AG20443 (cell line): ENCODE data around the gene PGM1.

Source experiments
- DNase-seq: peaks from one replicate; pipeline ENCODE4 v3.0.0; 2012; ENCODE audit warnings: low spot score, mixed read lengths

PGM1 gene

DNA sequence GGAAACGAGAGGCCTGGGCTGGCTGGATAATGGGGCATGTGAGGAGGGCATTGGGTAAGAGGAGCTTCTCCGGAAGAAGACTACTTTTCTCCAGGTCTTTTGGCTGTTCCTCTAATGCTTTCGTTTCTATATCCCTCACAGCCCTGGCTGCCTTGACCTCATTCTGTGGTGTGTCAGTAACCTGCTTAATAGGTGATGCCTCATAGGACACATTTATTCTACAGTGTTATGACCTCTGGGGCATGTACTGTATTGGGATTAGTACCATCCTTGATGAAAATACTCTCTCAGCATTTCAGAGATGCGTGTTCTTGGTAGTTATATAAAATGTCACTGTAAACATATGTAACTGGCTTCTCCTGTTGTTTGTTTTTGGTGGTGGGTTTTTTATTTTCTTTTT is 40.1 kb downstream of the PGM1 start:
- no peak for DNase-seq

DNA sequence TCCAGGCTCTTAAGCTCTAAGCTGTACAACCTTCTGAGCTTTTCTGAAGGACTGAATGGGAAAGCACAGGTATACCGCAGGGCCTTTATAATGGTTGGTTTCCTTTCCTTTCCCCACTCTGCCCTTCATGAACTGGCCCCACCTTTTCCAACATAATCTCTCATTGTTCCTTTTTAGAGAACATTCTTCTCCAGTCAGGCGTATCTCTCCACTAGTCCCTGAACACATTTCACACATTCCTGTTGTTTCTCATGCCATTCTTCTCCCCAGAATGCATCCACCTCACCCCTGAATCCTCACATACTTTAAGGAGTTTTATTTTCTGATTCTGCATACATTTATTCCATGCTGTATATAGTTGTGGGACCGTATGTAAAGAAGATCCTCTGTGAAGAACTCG is 41.3 kb downstream of the PGM1 start:
- no peak for DNase-seq

DNA sequence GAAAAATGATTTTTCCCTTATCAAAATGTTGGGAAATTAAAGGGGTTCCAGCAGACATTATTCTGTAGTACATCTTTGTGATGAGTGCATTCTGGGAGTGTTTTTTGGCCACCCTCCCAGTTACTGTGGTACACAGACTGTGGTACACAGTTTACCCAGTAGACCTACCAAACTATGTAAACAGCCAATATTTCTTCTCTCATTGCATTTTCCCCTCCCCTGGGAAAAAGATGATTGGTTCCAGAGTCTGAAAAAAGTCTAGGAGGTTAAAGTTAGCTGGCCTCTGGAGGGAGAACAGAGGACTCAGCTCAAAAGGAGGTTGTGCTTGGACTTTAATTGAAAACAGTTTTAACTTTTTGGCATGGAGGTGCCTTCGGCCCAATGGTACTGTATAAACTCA is 42.5 kb downstream of the PGM1 start:
- peak; percentile 34 for DNase-seq

DNA sequence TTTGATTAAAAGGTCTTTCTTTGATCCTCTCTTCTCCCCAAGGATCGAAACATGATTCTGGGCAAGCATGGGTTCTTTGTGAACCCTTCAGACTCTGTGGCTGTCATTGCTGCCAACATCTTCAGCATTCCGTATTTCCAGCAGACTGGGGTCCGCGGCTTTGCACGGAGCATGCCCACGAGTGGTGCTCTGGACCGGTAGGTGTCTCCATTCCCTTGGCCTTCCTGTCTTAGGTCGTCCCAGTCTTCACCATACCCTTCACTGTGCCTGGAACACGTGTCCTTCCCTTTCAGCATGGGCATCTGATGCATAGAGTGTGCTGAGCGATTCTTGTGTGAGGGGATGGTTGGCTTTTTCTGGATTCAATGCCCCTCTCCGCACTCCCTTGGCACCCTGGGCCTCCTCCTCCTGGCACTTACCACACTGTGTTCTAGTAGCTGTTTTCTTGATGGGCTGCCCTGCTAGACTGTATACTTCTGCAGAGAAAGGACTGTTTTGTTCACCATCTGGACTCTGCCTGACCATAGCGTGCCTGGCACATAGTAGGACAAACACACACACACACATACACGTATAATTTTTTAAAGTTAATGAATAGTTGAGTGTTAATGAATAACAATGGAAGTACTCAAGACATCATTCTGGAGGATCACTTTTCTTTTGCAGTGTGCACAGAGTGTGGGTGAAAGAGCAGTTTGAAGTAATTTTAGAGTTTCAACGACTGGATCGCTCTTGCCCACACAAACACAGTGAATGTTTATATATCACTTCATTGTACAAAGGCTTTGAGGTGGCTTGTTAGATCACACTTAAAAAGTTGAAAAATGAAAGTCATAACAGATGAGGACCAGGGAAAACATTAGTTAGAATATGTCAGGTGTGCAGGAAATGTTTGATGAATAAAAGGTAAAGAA is 43.2 kb downstream of the PGM1 start:
- no peak for DNase-seq

DNA sequence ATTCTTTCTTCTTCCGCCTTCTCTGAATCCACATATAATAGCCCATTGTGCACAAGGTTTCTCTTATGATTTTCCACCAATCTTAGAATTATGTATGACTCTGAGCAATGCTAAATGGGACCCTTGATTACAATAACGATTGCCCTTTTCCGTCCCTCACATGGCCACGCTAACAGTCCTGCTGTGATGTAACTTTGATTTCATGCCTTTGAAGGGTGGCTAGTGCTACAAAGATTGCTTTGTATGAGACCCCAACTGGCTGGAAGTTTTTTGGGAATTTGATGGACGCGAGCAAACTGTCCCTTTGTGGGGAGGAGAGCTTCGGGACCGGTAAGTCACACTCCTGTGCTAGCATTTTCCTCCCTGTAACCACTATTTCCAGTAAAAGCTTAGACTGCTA is 45.3 kb downstream of the PGM1 start:
- no peak for DNase-seq

DNA sequence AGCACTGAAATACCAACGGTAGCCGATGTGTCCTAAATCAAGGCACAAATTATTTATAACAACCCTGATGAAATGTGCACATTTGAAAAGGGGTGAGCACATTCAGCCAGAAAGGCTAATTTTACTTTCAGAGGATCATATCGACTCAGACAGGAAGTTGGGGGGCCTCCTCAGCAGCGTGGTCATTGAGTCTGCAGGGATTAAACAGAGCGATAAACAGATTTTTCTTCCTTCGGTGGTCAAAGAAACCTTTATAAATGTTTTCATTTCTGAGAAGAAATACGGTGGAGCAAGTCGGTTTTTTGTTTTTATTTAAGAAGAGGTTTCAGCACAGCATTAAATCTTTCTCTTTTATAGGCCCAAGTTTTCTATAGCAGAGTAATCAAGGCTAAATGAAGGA is 45.7 kb downstream of the PGM1 start:
- no peak for DNase-seq

DNA sequence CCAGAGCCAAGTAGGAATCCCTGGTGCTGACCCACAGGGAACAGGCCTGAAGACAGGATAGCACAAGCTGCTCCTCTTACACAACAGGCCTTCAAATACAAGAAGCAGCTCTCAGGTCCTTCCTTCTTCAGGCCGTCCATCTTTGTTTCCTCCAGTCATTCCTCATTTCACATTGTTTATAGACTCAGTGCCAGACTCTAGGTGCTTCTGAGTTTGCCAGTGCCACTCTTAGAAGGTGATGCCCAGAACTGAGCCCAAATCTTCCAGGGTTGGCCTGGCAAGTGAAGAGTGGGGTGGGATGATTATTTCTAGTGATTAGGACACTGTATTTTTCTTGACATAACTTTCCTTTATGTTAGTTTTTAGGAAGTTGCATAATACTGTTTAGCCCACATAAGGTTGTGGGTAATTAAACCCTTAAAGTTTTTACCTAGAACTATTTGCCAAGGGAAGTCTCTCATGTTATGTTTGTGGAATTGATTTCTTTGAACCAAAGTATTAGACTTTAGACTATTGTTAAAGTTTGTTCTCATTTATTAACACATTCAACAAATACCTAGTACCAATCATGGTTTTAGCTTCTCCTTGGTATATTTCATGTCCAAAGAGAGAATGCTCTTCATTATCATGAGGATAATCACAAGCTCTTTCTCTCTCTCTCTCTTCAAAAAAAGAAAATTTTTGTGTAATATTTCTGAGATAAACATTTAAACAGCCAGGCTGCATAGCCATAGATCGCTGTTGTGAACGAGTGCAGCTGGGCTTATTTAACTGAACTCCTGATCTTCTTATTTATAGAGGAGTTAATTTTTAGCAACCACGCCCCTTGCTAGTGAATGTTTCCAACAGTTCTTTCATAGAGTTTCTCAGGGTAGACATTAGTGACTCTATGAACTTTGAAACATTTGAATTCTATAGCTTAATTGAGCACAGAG is 47.7 kb downstream of the PGM1 start:
- DNase-seq = no peak

DNA sequence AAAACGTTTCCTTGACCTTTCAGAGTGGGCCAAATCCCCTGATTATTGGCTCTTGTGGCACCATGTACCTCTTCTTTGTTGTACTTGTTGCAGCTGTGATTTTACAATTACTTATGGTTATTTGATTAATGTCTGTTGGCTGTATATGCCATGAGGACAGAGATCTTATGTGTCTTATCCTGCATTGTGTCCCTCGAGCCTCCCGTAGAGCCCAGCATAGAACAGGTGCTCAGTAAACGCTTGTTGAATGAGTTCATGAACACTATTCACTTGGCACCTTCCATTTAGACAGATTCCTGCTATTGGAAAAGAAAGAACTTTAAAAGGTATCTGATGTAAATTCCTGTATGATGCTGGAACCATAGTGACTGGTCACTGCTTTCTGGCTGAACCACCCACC is 48.4 kb downstream of the PGM1 start:
- DNase-seq = no peak

DNA sequence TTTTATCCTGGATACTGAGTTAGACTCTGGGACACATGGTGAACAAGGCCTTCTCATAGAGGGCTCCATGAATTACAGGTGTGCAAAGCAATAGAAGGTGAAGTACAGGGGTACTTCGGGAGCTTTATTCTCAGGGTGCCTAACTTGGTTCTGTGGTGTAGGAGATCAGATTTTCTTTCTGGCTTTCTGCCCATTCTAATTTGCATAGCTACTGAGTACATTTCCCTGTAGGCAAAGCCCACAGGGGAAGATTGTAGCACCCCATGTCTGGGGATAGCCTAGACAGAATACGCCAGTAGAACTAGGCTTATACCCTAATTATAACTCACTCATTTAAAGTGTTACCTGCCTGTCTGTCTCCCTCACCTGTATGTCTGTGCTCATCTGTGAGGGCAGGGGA is 49.7 kb downstream of the PGM1 start:
- DNase-seq = no peak

DNA sequence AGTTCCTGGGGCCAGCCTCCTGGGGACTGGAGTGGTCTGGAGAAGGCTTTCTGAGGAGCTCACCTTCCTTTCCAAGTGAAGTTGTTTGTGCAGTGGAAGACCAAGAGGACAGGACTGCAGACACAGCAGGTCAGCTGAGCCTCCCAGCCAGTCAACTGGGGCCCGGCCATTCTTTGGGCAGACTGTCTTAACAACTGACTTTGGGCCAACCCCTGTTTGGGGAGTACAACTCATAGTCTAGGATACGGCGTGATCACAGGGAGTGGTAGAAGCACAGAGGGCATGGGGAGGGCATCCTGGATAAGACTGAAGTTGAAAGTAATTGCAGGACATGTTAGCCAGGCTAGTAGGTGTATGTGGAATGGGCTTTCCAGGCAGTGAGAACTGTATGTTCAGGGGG is 50.3 kb downstream of the PGM1 start:
- DNase-seq = no peak

DNA sequence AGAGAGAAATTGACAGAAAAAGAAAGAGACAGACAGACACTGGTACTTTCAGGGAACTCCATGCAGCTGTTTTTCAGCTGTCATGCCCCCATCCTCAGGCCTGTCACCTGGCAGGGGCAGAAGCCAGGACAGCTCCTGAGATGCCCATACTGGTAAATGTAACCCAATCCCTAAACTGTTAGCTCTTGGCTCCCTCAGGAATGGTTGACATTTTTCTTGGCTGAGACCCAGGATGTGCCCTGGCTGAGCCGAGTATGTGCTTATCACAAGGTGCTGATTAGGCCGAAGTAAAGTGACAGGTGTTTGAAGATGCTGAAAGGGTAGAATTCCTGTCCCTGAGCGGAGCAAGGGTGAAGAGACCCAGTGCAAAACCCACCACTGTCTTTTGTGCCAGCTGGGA is 50.7 kb downstream of the PGM1 start:
- no peak for DNase-seq

DNA sequence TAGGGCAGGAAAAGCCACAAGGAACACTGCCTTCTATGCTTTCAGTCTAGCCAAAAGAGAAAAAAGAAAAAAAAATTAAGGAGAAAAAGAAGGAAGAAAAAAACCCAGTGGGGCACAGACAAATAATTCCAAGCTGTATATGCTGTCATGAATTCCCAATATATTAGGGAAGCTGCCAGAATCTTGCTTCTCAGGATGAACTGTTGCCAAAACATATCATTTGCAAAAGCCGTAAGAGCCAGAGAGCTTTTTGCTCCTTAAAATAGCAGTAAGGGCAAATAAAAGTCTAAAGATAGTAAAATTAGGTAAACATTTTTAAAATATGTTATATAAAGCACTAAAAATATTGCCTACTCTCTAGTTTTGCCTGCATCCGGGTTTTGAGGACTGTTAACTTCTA is 52.1 kb downstream of the PGM1 start:
- no peak for DNase-seq

DNA sequence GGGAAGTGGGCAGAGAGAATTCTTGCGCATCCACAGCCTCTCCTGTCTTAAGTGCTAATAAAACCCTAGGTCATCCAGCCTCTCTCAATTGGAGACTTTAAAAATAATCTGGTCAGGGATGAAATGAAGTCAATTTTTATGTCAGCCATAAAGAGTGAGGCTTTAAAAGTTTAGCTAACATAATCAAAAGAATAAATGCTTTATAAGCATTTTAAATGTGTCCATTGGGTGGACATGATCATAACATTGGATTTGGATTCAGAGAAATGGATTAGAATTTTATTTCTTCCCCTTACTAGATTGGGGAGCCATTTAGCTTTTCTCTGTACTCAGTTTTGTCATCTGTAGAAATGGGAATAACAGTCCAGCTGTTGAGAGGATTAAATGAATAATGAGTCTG is 55.5 kb downstream of the PGM1 start:
- DNase-seq = no peak

DNA sequence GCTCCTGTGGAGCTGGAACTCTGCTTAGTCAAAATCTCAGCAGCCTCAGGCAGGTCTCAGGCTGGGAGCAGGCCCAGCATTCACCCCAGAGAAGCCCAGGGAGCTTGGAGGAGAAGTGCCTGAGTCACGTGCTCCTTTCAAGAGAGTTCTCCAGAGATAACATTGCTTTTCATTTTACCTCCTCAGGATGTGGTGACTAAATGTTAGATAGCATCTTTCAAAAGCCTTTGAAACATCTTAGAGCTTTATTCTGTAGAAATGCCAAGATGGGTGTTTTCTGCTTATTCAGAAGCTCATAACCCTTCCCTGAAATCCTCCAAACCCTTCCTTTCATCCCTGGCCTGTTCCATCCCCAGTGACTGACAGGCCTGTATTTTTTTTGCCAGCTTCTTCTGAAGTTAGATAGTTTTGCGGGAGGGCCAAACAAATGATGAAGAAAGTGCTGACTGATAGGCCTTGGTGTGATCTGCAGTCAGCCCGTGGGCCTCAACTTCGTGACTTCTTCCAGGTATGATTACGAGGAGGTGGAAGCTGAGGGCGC is 58.0 kb downstream of the PGM1 start:
- no peak for DNase-seq

DNA sequence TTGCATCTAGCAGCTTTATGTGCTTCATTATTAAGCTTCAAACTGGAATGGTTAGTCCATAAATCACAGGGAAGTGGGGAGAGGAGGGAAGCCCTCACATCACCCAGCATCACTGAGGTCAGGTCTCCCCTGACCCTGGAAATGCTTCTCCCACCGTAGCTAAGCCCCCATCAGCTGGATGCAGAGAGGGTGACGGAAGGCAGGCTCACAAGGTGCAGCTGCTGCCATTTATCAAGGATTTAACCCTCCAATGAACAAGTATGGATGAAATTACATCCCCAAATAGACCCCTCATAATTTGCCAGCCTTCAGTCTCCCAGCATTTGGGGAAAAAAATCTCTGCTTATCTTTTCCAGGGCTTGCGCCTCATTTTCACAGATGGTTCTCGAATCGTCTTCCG is 60.8 kb downstream of the PGM1 start:
- no peak for DNase-seq

DNA sequence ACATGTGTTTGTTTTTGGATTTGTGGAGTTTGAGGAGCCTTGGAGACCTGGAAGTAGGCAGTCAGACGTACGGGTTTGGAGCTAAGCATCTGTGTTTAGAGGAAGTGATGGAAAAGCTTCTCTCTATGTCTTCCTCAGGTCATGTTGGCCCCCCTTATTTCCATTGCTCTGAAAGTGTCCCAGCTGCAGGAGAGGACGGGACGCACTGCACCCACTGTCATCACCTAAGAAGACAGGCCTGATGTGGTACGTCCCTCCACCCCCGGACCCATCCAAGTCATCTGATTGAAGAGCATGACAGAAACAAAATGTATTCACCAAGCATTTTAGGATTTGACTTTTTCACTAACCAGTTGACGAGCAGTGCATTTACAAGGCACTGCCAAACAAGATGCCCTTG is 66.2 kb downstream of the PGM1 start:
- DNase-seq = no peak

DNA sequence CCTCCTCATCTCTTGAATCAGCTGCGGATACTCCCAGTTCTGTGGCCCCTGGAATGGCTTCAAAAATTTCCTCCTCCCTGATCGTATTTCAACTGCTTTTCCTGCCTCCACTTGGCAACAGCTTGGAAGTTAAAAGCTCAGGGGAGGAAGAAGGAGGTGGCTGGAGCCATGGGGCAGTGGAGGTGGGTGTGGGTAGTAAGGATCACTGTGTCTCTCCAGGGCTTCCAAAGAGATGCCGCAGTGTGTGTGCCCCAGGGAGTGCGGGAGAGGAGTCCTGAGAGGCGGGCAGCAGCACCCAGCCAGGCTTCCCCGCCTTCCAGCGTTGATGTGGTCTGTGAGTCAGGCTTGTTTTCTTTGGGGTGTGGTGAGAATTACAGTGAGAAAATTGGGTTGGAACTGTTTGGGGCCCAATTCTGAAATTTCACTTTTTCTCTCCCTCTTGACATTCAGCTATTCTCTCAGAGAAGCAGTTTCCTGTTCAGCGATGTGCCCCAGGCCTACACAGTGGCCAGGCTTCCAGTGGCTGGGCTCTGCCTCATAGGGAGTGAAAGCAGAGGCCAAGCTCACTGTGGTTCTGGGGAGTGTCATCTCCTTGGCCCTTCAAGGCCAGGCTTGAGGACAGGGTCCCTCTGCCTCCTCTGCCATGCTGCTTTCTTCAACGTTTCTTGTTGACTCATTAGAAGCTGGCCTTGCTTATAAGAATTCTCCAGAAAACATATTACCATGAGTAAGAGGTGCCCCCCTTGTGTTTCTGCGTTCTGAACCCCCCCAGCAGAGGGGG is 69.0 kb downstream of the PGM1 start:
- peak; percentile 90 for DNase-seq

DNA sequence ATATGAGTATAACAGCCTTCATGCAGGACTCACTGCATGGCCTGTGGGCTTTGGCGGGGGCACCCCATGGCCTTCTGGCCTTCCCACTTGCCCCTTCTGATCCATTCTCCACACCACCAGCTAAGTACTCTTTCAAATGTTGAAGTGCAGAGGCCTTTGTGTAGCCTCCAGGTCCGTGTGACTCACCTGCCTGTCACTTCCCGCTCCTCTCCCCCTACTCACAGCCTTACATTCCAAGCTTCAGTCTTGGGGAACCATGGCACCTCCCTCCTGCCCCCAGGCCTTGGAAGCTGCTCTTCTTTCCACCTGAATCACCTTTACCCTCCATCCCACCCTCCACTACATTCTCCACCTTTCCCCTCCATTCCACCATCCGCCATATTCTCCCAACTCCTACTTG is 69.6 kb downstream of the PGM1 start:
- DNase-seq = no peak

DNA sequence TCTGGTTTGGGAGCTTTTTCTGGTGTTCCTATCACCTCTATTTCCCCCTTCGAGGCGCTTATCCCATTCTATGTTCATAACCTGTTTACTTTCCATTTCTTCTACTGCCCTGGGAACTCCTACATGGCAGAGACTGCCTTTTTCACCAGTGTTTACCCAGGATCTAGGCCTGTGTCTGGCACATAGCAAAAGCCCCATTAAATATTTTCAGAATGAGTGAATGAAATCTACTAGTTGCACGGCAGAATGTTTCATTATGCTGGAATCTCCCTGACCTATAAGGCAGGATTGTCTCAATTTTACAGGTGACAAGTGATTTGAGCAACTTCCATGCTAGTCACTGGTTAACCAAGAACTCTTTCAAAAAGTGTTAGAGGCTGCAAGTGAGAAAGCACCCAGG is 70.1 kb downstream of the PGM1 start:
- DNase-seq = peak; percentile 51

DNA sequence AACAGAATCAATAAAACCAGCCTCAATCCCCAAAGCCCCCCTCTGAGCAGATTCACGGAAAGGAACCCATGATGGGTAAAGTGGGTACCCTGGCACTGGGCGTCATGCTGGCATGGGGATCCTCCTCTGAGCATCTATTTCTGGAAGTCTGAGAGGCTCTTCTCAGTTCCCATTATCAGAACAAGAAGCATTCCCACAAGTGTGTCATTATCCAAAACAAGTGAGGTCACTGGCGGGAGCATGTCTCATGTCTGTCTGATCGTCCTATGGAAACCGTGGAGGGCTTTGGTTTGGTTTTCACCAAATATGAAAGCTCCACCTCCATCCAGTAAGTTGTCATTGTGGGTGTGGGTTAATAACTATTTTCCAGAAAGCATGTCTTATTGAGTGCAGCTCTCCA is 70.7 kb downstream of the PGM1 start:
- DNase-seq = no peak

DNA sequence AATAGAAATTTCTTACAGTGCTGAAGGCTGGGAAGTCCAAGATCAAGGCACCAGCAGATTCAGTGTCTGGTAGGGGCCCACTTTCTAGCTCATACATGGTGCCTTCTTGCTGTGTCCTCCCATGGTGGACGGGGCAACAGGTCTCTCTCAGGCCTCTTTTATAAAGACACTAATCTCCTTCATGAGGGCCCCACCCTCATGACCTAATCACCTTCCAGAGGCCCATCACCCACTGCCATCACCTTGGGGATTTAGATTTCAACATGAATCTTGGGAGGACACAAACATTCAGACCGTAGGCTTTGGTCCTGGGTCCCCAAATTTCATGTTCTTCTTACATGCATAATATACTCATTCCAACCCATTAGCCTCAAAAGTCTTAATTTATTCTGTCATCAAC is 71.5 kb downstream of the PGM1 start:
- no peak for DNase-seq

DNA sequence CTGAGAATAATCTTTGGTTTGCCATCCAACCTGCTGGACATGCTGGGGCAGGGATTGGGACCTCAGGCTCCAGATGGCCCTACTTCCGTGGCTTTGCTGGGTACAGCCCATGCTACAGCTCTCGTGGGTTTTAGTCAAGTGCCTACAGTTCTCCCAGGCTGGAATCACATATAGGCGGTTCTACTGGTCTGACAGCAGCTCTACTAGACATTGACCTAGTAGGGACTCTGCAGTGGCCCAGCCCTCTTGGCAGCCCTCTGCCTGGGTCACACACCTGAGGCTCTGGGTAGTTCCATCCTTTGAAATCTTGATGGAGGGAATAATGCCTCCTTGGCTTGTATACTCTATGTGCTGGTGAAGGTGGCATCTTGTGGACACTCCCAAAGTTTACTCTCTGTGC is 72.2 kb downstream of the PGM1 start:
- no peak for DNase-seq
